Head of caudate nucleus (tissue), 42 donors: ENCODE measurements around the gene APBA1.
"Not testable (repeated sequence)": the region's sequence is repeated elsewhere in the genome, so short reads cannot be mapped to it uniquely, and the experiment has no call there.

Experiments
- DNase-seq, 42 donors: peaks; one replicate each; pipeline versions ENCODE4 v3.0.0 to v3.0.0-alpha.2; 2020 to 2021; ENCODE audit warnings: mixed read lengths in 7 of 42
- intact Hi-C: fragments of 100-400 bp; cut with DNase I; formaldehyde crosslinking; loops from one replicate; pipeline ENCODE4 v1.15.0; 2022

Gene APBA1

DNA sequence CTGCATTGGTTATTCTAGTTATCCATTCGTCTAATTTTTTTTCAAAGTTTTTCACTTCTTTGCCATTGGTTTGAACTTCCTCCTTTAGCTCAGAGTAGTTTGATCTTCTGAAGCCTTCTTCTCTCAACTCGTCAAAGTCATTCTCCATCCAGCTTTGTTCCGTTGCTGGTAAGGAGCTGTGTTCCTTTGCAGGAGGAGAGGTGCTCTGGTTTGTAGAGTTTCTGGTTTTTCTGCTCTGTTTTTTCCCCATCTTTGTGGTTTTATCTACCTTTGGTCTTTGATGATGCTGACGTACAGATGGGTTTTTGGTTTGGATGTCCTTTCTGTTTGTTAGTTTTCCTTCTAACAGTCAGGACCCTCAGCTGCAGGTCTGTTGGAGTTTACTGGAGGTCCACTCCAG, 232.5 kb downstream of the APBA1 start:
- intact Hi-C loops = not testable (repeated sequence)

DNA sequence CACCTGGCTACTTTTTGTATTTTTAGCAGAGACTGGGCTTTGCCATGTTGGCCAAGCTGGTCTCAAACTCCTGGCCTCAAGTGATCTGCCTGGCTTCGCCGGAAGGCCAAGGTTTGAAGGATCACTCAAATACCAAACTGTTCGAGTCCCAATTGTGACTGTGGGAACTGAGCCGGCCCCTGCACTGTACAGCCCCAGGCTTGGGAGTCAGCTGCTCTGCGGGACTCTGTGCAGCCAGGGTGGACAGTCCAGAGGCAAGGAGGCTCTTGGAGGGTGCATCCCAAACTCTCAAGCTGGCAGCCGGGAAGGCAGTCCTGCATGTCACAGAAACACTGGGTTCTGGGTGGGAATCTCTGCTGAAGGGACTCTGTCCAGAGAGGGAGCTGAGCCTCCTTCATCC, 238.2 kb downstream of the APBA1 start:
- peak in 4 of 42 donors; percentile 11 to 39 (median 25) for DNase-seq
- intact Hi-C loops = no loop called here

More for the DNA sequence above, 232.5 kb downstream of the APBA1 start:
- peak in 1 of 42 donors; percentile 3 for DNase-seq

DNA sequence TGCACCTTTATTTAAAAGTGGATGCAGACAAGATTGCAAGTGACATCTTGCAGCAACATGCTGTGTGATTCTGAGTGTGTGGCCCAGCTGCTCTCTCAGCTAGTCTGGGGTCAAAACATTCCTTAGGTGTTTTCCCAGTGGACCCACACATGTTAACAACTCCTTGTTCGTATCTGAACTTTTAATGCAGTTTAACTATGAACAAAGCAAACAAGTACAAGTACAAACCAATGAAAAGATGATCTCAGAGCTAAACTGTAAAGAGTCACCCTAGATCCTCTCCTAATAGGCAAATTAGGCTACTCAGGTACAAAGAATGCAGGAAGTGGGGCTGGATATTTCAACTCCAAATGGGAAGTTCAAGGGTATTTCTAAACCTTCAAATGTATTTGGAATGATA, 238.8 kb downstream of the APBA1 start:
- intact Hi-C loops = no loop called here
- peak in 2 of 42 donors; percentile 4 to 7 for DNase-seq

DNA sequence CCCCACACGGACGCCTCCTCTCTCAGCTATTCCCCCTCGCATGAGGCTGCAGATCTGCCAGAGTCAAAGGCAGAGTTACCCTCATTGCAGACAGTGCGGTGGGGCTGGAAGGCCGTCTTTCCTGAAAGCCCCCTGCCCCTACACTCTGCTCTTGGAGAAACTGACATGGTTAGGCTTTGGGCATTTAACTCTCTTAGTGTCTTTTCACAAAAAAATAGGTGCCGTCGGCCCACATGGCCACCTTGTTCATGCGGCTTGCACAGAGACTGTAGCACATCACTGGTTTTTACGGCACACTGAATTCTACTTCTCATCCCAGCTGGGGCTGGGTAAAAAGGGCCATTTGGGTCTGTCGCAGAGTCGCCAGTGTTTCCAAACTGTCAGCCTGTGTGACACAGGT, 239.5 kb downstream of the APBA1 start:
- DNase-seq = peak in 1 of 42 donors; percentile 19
- intact Hi-C loops = no loop called here

DNA sequence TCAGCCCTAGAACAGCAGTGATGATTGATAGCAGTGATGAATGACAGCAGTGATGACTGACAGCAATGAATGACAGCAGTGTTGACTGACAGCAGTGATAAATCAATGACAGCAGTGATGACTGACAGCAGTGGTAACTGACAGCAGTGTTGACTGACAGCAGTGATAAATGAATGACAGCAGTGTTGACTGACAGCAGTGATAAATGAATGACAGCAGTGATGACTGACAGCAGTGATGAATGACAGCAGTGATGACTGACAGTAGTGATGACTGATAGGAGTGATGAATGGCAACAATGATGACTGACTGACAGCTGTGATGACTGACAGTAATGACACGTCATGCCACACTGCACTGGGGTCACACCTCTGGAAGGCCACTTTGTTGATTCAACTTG, 240.4 kb downstream of the APBA1 start:
- peak in 1 of 42 donors; percentile 4 for DNase-seq
- intact Hi-C loops = no loop called here

DNA sequence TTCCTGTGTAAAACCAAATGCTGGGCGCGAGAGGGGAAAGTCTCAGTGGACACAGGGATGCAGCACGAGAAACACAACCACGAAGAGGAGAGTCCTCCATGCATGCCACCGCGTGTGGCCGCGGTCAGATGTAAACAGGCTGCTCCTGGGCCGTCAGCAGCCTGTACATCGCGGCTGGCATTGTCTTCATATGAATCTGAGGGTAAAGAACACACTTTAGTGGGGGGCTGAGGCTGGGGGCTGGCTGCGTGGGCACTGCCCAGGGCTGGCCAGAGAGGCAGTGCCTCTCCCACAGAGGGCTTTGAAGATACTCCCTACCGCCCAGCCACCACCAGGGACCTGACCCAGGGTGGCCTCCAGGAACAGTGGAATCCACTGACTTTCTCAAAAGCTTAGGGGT, 241.0 kb downstream of the APBA1 start:
- DNase-seq = peak in 1 of 42 donors; percentile 7
- intact Hi-C loops = no loop called here

DNA sequence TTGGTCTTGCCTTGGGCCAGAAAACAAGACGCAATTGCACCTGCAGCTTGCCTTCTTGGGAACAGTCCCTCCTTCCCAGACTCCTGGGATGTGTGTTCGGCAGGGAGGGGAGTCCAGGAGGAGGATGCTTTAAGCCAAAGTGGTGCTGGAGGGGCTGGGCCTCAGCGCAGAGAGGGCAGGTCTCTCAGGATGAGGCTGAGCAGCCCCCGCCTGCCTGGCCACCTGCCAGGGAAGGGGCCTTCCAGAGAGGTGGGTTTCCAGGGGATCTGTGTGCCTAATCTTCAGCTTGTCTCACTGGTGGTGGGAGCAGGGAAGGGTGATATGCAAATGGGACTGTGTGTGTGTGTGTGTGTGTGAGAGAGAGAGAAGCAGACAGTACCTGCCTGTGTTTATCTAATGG, 242.0 kb downstream of the APBA1 start:
- DNase-seq = peak in 1 of 42 donors; percentile 6
- intact Hi-C loops = no loop called here

DNA sequence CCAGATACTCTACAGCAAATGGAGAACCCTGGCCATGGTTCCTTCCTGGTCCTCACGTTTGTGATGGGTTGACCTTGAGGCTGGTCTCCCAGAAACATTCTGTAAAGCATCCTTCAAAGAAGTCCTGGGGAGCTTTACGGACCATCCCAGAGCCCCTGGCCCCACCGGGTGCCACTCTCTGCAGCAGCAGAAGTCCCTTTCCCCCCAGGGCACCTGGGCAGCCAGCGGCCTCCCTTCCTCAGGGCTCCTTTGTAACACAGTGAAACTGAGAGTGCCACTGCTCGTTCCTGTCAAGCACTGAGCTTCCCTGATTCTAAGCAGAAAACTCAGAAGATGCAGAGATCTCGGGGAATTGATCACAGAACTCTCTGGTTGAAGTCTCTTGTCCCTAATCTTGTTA, 242.9 kb downstream of the APBA1 start:
- intact Hi-C loops = loop anchor here (5.0 kb wide), 1 partner anchor 448 kb away; no protein-coding TSS in a partner anchor
- DNase-seq = peak in 2 of 42 donors; percentile 10 to 20

DNA sequence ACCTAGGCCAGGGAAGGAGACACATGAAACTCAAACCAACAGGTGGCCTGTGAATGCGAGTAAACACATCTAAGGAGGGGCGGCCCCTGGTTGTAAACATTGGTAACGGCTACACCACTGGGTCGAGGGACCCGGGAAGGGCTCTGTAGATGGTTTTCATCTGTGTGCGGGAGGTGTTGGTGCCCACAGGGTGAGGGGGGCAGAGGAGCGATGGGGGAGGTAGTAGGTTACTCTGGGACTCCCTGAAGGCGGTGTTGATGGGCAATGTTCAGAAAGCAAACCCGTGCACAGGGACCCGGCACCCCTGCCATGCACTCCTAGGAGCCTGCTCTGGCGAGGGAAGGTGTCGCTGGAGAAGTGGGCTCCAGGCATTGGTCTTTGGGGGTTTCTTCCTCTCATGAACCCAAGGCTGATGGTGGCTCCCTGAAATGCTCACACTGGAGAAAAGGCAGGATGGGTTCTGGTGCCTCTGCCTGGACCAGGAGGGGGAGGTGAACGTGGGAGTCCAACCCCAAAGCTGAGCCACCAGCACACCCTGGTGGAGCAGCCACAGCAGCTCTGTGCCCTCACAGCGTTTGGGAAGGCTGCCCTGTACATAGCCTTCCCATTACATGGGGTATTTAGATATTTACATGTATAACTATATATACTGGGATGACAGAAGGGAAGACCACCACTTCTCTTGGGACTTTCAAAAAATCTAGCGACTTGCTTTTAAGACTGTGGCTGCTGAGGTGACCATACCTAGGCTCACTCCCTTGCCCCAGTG, 244.0 kb downstream of the APBA1 start:
- DNase-seq = peak in 1 of 42 donors; percentile 15

DNA sequence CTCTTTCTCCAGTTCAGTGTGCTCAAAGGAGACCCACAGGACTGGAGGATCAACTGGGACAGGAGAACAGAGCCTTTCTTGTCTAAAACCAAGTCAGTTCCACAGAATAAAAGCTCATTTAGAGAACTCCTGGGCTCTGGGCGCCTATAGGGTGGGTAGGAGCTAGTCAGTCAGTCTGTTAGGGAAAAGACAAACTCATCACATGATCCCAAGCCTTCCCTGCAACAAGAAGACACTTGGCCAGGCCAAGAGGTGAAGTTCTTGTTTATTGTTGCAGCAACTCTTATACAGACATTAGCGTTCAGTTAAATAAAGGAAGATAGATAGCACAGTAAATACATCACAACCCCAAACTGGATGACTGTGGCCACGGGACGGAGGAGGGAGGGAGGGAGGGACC, 244.9 kb downstream of the APBA1 start:
- peak in 24 of 42 donors; percentile 22 to 71 (median 44) for DNase-seq
- intact Hi-C loops = loop anchor here (5.0 kb wide), 1 partner anchor 450 kb away; no protein-coding TSS in a partner anchor

More for the DNA sequence above, 244.0 kb downstream of the APBA1 start:
- intact Hi-C loops = loop anchor here (5.0 kb wide), 1 partner anchor 449 kb away; no protein-coding TSS in a partner anchor

DNA sequence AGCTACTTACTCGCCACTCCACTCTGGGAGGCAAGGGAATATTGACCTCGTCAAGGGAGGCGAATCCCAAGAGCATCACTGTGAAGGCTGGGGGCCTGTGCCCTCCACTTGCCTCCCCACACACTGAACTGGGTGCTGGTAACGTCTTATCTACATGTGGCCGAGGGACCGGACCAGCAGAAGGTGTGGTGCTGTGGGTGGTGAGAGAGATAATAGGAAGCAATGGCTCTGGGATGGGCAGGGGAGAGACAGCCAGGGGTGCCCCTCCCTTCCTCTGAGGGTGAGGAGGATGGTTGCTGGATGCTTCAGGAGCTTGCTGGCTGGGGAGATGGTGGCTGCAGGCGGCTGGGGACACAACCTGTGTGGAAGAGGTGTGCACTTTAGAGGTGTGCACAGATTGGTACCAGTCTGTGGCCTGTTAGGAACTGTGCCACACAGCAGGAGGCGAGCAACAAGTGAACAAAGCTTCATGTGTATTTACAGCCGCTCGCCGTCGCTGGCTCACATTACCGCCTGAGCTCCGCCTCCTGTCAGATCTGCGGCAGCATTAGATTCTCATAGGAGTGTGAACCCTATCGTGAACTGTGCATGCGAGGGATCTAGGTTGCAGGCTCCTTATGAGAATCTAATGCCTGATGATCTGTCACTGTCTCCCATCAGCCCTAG, 246.9 kb downstream of the APBA1 start:
- intact Hi-C loops = loop anchor here (5.0 kb wide), 1 partner anchor 452 kb away; no protein-coding TSS in a partner anchor
- DNase-seq = peak in 40 of 42 donors; percentile 39 to 83 (median 62)

DNA sequence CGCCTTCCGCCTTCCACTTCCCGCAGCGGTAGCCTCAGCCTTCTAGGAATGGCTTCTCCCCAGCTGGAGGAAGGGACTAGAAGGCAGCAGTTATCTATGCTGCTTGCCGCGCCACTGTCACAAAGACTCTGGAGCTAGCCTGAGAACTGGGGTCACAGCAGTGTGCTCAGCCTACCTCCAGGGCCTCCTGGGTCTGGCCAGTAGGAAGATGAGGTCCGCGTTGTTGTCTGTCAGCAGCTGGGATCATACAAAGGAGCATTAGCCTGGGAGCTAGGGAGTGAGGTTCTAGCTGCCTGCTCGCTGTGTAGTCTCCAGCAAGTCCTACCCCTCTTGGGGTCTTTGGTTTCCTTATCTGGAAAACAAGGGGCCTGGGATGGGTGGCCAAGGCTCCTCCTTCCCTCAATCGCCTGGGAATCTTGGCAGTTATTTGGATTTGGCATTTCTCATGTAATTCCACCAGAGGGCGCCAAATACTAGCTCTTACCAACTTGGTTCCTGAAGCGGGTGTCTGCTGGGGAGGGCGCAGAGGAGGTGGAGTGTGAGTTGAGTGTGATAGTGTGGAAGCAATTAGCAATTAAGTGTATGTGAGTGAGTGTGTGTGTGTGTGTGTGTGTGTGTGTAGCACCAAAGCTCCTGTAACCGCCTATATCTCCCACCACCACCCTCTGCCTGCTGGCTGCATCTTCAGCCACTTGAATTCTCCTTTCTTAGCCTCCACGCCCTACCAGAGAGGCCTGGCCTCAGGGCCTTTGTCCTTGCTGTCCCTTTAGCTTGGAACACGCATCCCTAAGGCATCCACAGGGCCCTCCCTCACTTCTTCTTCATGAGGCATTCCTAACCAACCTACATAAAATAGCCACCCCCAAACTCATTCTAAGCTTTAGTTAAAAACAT, 250.0 kb downstream of the APBA1 start:
- peak; percentile 45 to 92 (median 78) for DNase-seq
- intact Hi-C loops = loop anchor here (2.0 kb wide), 1 partner anchor 127 kb away; no protein-coding TSS in a partner anchor

DNA sequence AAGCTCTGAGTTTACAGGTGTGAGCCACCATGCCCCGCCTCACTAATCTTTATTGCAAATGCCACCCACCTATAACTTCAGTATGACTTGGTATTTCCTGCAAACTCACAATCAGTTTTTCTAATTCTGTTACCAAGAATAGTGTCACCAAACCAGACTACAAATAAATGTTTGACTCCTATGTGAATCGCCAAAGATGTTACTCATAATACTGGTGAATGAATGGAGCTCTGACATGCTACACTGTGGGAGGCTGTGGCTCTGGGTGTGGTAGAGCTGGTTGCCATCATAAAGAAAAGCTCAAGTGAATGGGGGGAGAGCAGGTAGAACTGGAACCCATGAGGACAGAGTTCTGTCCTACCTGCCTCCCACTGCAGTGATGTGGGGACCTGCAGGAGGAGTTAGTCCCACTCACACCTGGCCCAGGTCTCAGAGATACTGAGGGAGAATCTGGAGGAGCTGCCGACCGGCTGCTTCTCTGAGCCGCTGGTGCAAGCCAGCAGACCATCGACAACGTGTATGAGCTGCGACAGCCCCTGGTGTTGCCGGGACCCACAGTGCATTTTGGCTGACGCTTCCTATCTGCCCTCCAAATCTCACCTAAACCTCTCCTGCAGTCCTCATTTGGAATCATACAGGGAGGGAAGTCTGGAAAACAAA, 251.4 kb downstream of the APBA1 start:
- intact Hi-C loops = no loop called here
- DNase-seq = peak in 1 of 42 donors; percentile 22

DNA sequence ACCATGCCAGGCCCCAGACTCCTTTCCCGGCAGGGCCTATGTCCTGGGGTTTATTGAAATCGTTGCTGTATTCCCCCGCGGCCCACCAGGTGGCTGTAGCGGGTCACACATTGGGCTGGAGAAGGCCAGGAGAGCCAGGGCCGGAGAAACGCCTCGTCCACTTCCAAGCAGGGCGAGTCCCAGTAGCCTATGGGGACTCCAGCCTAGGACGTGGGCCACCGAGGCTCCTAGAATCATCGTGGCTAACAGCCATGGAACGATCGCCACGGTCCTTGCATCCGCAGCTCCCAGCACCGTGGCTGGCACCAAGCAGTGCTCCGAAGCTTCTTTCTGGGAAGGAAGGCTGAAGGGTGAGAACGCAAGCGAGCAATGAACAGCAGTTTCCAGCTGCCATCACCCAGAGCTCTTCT, 259.4 kb downstream of the APBA1 start:
- peak in 41 of 42 donors; percentile 40 to 87 (median 66) for DNase-seq
- intact Hi-C loops = no loop called here

DNA sequence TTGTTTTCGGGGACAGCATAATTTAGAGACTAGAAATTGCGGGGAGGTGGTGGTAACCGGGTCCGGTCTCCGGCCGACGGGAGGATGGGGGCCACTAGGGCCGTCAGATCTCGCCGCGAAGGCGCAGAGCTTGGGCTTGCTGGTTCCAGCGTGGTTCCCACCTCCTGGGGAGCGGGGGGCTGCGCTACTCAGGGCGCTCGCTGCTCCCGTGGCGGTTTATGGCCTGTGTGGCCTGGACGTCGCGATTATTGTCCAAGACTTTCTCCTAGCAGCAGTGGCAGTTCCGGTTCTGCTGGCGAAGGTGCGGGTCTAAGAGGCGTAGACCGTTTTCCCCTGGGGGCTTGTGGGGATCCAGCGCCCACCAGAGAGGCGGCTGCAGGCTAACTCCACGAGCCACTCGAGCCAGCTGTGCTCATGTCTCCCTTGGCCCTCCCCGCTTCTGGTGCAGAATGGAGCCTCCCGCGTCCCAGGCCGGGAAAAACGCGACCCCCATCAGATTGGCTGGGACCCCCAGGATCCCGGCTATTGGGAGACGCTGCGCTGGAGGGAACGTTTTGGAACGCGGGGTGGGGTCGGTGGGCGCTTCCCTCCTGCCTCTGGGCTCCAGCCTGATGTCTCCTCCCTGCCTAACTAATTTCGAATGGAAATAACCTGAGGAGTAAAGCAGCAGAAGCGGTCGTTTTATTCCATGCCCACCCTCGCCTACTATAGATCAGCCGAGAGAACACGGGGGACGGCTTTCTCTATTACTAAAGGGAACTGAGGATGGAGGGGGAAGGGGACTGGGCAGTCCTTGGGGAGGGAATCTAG, 260.0 kb downstream of the APBA1 start:
- DNase-seq = peak in 1 of 42 donors; percentile 37
- intact Hi-C loops = no loop called here

DNA sequence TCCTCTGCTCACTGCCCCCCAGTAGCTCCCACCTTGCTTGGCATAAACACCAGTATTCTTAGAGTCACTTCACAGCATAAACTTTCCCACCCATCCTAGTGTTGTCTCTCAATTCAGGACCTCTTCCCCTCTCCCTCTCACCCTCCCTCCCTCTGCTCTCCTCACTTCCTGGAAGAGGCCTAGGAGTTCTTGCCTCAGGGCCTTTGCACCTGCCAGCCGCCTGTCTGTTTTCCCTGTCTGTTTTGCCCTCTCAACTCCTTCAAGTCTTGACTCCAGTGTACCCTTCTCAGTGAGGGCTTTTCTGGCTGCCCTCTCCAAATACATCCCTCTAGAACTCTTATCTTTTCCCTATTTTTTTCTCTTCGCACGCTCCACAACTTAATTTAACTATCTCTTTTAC, 260.9 kb downstream of the APBA1 start:
- DNase-seq = no peak
- intact Hi-C loops = no loop called here

DNA sequence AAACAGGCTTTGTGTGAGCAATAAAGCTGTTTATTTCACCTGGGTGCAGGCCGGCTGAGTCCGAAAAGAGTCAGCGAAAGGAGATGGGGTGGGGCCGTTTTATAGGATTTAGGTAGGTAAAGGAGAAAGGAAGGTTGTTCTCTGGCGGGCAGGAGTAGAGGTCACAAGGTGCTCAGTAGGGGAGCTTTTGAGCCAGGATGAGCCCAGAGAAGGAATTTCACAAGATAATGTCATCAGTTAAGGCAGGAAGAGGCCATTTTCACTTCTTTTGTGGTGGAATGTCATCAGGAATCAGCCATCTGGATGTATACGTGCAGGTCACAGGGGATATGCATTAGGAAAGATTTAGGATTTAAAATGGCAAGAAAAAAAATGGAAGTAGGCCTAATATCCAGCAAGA, 262.2 kb downstream of the APBA1 start:
- intact Hi-C loops, DNase-seq: not testable (repeated sequence)

DNA sequence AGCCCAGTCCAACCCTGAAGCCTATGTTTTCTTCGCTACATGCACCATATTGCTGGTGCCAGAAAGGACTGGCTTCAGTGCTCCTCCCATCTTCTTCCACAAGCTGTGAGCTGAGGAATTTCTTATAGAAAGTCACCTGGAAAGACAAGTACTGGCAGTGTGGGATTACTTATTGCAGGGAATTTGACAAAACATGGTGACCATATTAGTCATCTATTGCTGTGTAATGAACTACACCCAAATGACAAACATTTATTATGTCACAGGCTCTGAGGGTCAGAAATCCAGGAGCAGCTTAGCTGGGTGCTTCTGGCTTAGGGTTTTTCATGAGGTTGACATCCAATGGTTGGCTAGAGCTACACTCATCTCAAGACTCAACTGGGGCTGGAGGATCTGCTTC, 271.7 kb downstream of the APBA1 start:
- no peak for DNase-seq
- intact Hi-C loops = no loop called here
